CD14-positive monocyte (primary cell): ENCODE measurements around the gene TXNDC17. TPM values are rescaled to one million over a fixed set of nuclear protein-coding genes. Genes with fewer than 3 reads are reported as not detected.

Experiments
- DNase-seq, 3 donors: peaks; one replicate each; pipeline ENCODE4 v3.0.0-alpha.2; 2011 to 2022
- H2AFZ ChIP-seq: 2 replicates; pipeline ENCODE4 v1.6.0; 2012; ENCODE audit warnings: mild to moderate bottlenecking, low read depth, low read length, inconsistent platforms; ENCODE audit not compliant: insufficient read depth, poor library complexity, severe bottlenecking
- H3K27ac ChIP-seq, 2 donors: 1 replicate in 1 of 2; 2 replicates in 1 of 2; pipeline ENCODE4 v1.5.1; 2012 to 2013; ENCODE audit warnings: low read length in 2 of 2, control low read depth in 1 of 2, inconsistent platforms in 1 of 2, low read depth in 1 of 2, mild to moderate bottlenecking in 1 of 2
- H3K27me3 ChIP-seq, 2 donors: one replicate each; pipeline versions ENCODE4 v1.6.0 to v1.6.1; 2011 to 2013; ENCODE audit warnings: low read length in 2 of 2; ENCODE audit not compliant: control insufficient read depth in 2 of 2, insufficient read depth in 2 of 2
- H3K36me3 ChIP-seq, 2 donors: replicated peaks in 1 of 2; 1 replicate in 1 of 2; 2 replicates in 1 of 2; pipeline versions ENCODE4 v1.5.1 to v1.6.1; 2012 to 2013; ENCODE audit warnings: low read length in 2 of 2, control low read depth in 1 of 2, inconsistent platforms in 1 of 2, mild to moderate bottlenecking in 1 of 2; ENCODE audit not compliant: insufficient read depth in 2 of 2, control insufficient read depth in 1 of 2
- H3K4me1 ChIP-seq, 2 donors: 1 replicate in 1 of 2; 2 replicates in 1 of 2; pipeline versions ENCODE4 v1.5.1 to v1.6.1; 2012 to 2013; ENCODE audit warnings: low read length in 2 of 2, control low read depth in 1 of 2, inconsistent platforms in 1 of 2, mild to moderate bottlenecking in 1 of 2, moderate library complexity in 1 of 2; ENCODE audit not compliant: insufficient read depth in 2 of 2, control insufficient read depth in 1 of 2
- H3K4me2 ChIP-seq: replicated peaks from 2 replicates; pipeline ENCODE3; 2012; ENCODE audit warnings: low read length, moderate library complexity, mild to moderate bottlenecking; ENCODE audit not compliant: poor library complexity, severe bottlenecking; ENCODE audit errors: extremely low read depth
- H3K4me3 ChIP-seq, 3 experiments: fragments of 200-600 bp in 1 of 3; sonication (generic) in 1 of 3; replicated peaks in 1 of 3; 1 replicate in 2 of 3; 2 replicates in 1 of 3; pipeline ENCODE4 v1.5.1; 2011 to 2013; ENCODE audit warnings: low read length in 3 of 3, mild to moderate bottlenecking in 3 of 3, control low read depth in 2 of 3, low read depth in 2 of 3, inconsistent platforms in 1 of 3, moderate library complexity in 1 of 3
- H3K79me2 ChIP-seq: 2 replicates; pipeline ENCODE4 v1.6.0; 2012; ENCODE audit warnings: mild to moderate bottlenecking, control low read depth, inconsistent platforms, low read length, moderate library complexity; ENCODE audit not compliant: insufficient read depth
- H3K9ac ChIP-seq: 2 replicates; pipeline ENCODE4 v1.6.0; 2017; ENCODE audit warnings: low read length, mild to moderate bottlenecking; ENCODE audit not compliant: insufficient read depth, poor library complexity, severe bottlenecking
- H3K9me3 ChIP-seq, 2 donors: replicated peaks in 1 of 2; 1 replicate in 1 of 2; 2 replicates in 1 of 2; pipeline versions ENCODE4 v1.5.1 to v1.6.1; 2012 to 2013; ENCODE audit warnings: low read length in 2 of 2, control low read depth in 1 of 2; ENCODE audit not compliant: control insufficient read depth in 1 of 2, insufficient read depth in 1 of 2
- H4K20me1 ChIP-seq: 2 replicates; pipeline ENCODE4 v1.6.0; 2012; ENCODE audit warnings: mild to moderate bottlenecking, low read length, control low read depth, moderate library complexity; ENCODE audit not compliant: insufficient read depth
- H3K27ac Mint-ChIP-seq, 7 donors: one replicate each; pipeline ENCODE4 v1.8.0; 2020; ENCODE audit warnings: mild to moderate bottlenecking in 7 of 7, mixed read lengths in 7 of 7, moderate library complexity in 6 of 7, inconsistent platforms in 2 of 7
- H3K27me3 Mint-ChIP-seq, 3 donors: one replicate each; pipeline ENCODE4 v1.8.0; 2021 to 2022; ENCODE audit warnings: low read depth in 3 of 3, mild to moderate bottlenecking in 3 of 3, mixed read lengths in 3 of 3, moderate library complexity in 3 of 3, inconsistent platforms in 1 of 3
- H3K36me3 Mint-ChIP-seq, 2 donors: one replicate each; pipeline ENCODE4 v1.8.0; 2020; ENCODE audit warnings: mixed read lengths in 2 of 2, inconsistent platforms in 1 of 2, mild to moderate bottlenecking in 1 of 2
- H3K4me1 Mint-ChIP-seq: one replicate; pipeline ENCODE4 v1.8.0; 2020; ENCODE audit warnings: mild to moderate bottlenecking, mixed read lengths
- H3K4me3 Mint-ChIP-seq, 2 donors: one replicate each; pipeline ENCODE4 v1.8.0; 2020; ENCODE audit warnings: mild to moderate bottlenecking in 2 of 2, mixed read lengths in 2 of 2, moderate library complexity in 1 of 2
- H3K9me3 Mint-ChIP-seq, 7 donors: one replicate each; pipeline ENCODE4 v1.8.0; 2020 to 2022; ENCODE audit warnings: mixed read lengths in 7 of 7, mild to moderate bottlenecking in 6 of 7, moderate library complexity in 6 of 7, inconsistent platforms in 2 of 7
- whole genome bisulfite sequencing: methylation state at CpG from one replicate; pipeline ENCODE4 v1.1.5; 2013; ENCODE audit warnings: missing lambda C conversion rate; ENCODE audit not compliant: insufficient coverage; 5-methylcytosine and 5-hydroxymethylcytosine counted together
- intact Hi-C, 2 donors: fragments of 100-400 bp; cut with micrococcal nuclease; formaldehyde crosslinking; loops; one replicate each; pipeline versions ENCODE4 v1.15.0 to v1.15.1; 2023
- polyA plus RNA-seq, 3 donors: library from polyadenylated mRNA; depleted of rRNA in 1 of 3; unstranded in 2 of 3; stranded (reverse) in 1 of 3; fragments of 300-500 nt in 2 of 3; fragments of >200 nt in 1 of 3; fragmentation: Illumina TruSeq in 2 of 3; gene quantifications; 1 replicate in 2 of 3; 2 replicates in 1 of 3; pipeline ENCODE4 v1.2.3, GENCODE V29; 2012 to 2021
- TF ChIP-seq, protein P1 (sequence below): fragments of 200-600 bp; IDR thresholded peaks from one replicate; pipeline ENCODE4 v1.8.0; 2022; ENCODE audit warnings: antibody characterized with exemption, mild to moderate bottlenecking

Gene TXNDC17
- polyA plus RNA-seq, 3 donors, result 88.8 to 357 (median 319) TPM

DNA sequence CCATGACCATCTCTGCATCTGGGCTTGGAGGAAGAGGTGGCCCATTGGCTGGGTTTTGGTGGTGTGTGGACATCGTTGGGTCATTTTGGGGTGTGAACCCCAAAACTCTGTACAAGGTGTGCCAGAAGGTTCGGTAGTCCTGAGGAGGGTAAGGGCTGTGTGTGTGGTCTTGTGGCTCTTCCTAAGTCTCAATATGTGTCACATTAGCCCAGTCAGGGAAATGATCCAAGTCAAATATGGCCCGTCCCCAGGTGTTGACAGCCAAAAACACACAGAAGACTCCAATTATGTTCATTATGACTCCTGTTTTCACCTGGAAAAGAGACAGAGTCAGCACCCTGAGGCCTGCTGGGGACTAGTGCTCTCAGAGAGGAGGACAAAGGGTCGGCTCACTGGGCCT lies 45.2 kb downstream of the TXNDC17 start:
- Mint-ChIP-seq H3K27ac (no peak overlapping the region), H3K4me1 (no peaks in the 10 kb centered on the region), H3K27me3 (peaks cover 20 to 42% (median 34%) of the 10 kb centered on the region in 3 donors), H3K36me3 (no peaks in the 10 kb centered on the region), H3K4me3 (no peak overlapping the region), H3K9me3 (peaks cover 0 to 2% (median 0%) of the 10 kb centered on the region in 7 donors)
- TF ChIP-seq, protein P1, sequence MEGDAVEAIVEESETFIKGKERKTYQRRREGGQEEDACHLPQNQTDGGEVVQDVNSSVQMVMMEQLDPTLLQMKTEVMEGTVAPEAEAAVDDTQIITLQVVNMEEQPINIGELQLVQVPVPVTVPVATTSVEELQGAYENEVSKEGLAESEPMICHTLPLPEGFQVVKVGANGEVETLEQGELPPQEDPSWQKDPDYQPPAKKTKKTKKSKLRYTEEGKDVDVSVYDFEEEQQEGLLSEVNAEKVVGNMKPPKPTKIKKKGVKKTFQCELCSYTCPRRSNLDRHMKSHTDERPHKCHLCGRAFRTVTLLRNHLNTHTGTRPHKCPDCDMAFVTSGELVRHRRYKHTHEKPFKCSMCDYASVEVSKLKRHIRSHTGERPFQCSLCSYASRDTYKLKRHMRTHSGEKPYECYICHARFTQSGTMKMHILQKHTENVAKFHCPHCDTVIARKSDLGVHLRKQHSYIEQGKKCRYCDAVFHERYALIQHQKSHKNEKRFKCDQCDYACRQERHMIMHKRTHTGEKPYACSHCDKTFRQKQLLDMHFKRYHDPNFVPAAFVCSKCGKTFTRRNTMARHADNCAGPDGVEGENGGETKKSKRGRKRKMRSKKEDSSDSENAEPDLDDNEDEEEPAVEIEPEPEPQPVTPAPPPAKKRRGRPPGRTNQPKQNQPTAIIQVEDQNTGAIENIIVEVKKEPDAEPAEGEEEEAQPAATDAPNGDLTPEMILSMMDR, result no peak
- 100% methylated on average over 4 of the region's 4 CpGs for WGBS
- Histone ChIP-seq H3K36me3 (no peaks in the 10 kb centered on the region), H3K27me3 (no peaks in the 10 kb centered on the region), H3K4me3 (no peak overlapping the region), H3K4me1 (no peaks in the 10 kb centered on the region), H3K9me3 (no peaks in the 10 kb centered on the region), H3K4me2 (no peak overlapping the region), H3K27ac (no peak overlapping the region), H3K9ac (no peak overlapping the region), H2AFZ (no peak overlapping the region), H3K79me2 (no peaks in the 10 kb centered on the region), H4K20me1 (no peaks in the 10 kb centered on the region)
- DNase-seq, result no peak
- intact Hi-C loops, result no loop called here

DNA sequence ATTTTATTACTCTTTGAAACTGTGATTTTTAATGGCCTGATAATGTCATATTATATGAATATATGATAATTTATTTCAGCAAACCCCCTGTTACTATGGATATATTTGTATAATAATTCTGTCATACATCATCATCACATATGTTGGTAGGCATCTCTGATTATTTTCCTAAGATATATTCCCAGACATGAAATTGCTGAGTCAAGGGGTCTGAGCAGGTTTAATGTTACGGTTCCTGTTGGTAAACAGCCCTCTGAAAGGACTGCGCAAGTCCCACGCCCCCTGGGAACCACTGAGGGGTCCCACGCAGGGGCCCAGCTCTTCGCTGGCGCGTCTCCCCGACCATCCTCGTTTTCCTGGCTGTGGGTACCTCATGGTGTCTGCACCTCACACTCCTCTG lies 48.1 kb downstream of the TXNDC17 start:
- peaks cover 20 to 35% (median 33%) of the 10 kb centered on the region in 3 donors for H3K27me3 Mint-ChIP-seq

More for the DNA sequence above, 48.1 kb downstream of the TXNDC17 start:
- TF ChIP-seq, protein P1, result no peak
- no peak overlapping the region for H3K4me3 ChIP-seq
- peaks cover 0 to 2% of the 10 kb centered on the region in 2 donors for H3K27me3 ChIP-seq
- H4K20me1 ChIP-seq, result no peaks in the 10 kb centered on the region
- no peaks in the 10 kb centered on the region for H3K79me2 ChIP-seq
- no peak overlapping the region for H2AFZ ChIP-seq
- no peak for DNase-seq
- no peak overlapping the region for H3K4me2 ChIP-seq
- H3K4me1 Mint-ChIP-seq, result no peaks in the 10 kb centered on the region
- intact Hi-C loops, result no loop called here
- H3K9ac ChIP-seq, result no peak overlapping the region
- no peaks in the 10 kb centered on the region for H3K36me3 Mint-ChIP-seq
- H3K36me3 ChIP-seq, result no peaks in the 10 kb centered on the region
- no peaks in the 10 kb centered on the region for H3K9me3 ChIP-seq
- peaks cover 0 to 2% (median 0%) of the 10 kb centered on the region in 7 donors for H3K9me3 Mint-ChIP-seq
- no peak overlapping the region for H3K27ac Mint-ChIP-seq
- no peak overlapping the region for H3K27ac ChIP-seq
- no peak overlapping the region for H3K4me3 Mint-ChIP-seq
- 100% methylated on average over 3 of the region's 9 CpGs for WGBS
- no peaks in the 10 kb centered on the region for H3K4me1 ChIP-seq
